A375 (cell line): ENCODE data around the gene GRM5. TPM values are rescaled to one million over a fixed set of nuclear protein-coding genes. Genes with fewer than 3 reads are reported as not detected.

ENCODE experiments used
- small RNA-seq: library from RNA; depleted of rRNA; stranded (forward); fragments of <200 nt; gene quantifications from one replicate; pipeline ENCODE3, GENCODE V24; 2014
- total RNA-seq: library from RNA; depleted of rRNA; stranded (reverse); fragments of >200 nt; shearing (Covaris generic); gene quantifications from 2 replicates; pipeline ENCODE4 v1.2.3, GENCODE V29; 2014; rRNA removed

Gene GRM5
- 0.30 and 0.32 TPM in 2 replicates for total RNA-seq

GRCh38 chr11:89065651-89066201, at the start of gene GRM5:
Gene GRM5, minus strand, starts transcription at chr11:89065982. Its CDS starts 18,110 bp downstream, at chr11:89047872.

Small RNA genes lying within 50 kb of the gene (small RNA-seq; reads per million reads assigned to genes)
- not detected for gene RNU6-16P

Other genes with a start within 250 kb of the GRM5 start
- not detected in 2 replicates for gene TYR, start 111.9 kb upstream of the GRM5 start, total RNA-seq